ENCODE measurements around the gene TRAPPC4.
"Not testable (repeated sequence)": the region's sequence is repeated elsewhere in the genome, so short reads cannot be mapped to it uniquely, and the experiment has no call there.

TRAPPC4 gene

DNA sequence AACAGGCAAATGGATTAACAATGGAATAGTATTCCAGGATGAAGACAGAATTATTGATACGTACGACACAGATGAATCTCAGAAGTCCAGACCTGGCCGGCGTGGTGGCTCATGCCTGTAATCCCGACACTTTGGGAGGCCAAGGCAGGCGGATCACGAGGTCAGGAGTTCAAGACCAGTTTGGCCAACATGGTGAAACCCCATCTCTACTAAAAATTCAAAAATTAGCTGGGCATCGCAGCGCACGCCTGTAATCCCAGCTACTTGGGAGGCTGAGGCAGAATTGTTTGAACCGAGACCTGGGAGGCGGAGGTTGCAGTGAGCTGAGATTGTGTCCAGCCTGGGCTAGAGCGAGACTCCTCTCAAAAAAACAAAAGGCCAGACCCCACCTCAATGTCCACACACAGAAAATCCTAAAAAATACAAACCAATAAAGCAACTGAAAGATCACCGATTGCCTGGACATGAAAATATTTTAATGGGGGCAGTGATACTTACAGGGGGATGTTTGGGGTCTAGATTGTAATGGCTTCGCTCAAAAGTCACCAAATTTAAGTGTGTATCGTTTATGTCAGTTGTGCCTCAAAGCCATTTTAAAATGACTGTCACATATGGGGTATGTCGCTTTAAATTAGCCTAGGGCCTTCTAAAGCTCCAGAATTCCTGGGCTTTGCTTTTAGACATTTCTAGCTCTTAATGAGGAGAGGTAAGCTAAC, 4.2 kb upstream of the TRAPPC4 start:
- DNase-seq: no peak

DNA sequence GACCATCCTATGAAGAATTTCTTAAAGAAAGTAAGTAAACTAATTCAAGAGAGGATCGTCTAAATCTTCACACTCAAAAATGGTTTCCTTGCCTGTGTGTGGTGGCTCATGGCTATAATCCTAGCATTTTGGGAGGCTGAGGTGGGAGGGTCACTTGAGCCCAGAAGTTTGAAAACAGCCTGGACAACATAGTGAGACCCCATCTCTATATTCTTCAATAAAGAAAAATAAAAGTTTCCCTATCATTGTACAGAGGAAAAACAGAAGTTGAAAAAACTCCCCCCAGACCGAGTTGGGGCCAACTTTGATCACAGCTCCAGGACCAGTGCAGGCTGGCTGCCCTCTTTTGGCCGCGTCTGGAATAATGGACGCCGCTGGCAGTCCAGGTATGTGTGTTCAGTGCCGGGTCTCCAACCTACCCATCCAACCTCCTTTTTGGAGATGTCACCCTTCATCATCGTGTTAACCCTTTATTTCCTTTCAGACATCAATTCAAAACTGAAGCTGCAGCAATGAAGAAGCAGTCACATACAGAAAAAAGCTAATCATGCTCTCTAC, 3.4 kb upstream of the TRAPPC4 start:
- no peak for DNase-seq

DNA sequence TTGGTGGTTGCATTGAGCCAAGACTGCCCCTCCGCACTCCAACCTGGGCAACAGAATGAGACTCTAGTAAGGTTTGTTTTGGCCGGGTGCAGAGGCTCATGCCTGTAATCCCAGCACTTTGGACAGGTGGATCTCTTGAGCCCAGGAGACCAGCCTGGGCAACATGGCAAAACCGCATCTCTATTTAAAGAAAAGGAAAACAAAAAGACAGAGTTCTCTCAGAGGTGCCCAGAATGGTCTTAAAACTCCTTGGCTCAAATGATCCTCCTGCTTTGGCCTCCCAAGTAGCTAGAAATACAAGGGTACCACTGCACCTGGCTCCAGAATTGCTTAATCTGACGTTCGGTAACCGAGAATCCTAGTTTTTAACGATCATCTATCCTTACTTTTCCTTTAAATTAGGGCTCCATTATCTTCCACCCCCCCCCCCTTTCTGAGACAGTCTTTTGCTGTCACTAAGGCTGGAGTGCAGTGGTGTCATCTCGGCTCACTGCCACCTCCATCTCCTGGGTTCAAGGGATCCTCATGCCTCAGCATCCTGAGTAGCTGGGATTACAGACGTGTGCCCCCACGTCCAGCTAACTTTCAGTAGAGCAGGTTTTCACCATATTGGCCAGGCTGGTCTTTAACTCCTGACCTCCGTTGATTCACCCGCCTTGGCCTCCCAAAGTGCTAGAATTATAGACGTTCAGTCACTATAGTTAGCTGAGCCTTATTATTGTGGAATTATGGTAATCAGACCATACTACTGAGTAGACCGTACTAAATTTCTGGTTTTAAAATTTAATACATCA, 2.2 kb upstream of the TRAPPC4 start:
- DNase-seq: no peak

DNA sequence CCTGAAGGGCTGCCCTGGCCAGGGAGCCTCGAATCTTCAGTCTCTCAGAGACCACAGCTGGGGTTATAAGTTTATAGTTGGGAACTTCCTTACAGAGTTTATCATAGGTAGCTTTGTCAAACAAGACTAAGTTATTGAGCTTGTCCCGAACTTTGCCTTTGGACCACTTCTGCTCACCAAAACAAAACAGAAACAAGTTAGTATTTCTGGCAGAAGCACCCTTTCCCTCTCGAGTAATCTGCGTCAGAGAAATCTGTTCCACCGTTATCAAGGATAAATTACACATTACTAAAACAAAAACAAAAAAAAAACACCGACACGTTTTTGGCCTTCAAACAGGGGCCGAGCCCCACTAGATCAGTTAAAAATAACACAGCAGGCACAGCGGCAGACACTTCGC, 1.2 kb upstream of the TRAPPC4 start:
- not testable (repeated sequence) for DNase-seq

DNA sequence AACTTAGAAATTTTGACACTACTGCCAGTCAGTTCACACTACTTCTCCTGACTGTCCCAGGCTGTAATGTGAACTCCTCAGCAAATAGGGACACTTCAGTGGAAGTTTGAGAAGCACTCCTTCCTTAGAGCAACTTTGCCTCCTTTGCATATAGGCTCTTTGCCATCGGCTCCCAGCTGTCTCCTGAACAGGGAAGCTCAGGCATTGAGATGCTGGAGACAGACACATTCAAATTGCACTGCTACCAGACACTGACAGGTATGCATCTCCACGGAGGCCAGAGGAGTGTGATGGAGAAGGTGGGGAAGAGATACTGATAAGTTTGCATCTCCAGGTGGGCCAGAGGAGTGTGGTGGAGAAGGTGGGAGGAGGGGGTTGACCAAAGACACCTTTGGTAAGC, 1.4 kb downstream of the TRAPPC4 start:
- no peak for DNase-seq

DNA sequence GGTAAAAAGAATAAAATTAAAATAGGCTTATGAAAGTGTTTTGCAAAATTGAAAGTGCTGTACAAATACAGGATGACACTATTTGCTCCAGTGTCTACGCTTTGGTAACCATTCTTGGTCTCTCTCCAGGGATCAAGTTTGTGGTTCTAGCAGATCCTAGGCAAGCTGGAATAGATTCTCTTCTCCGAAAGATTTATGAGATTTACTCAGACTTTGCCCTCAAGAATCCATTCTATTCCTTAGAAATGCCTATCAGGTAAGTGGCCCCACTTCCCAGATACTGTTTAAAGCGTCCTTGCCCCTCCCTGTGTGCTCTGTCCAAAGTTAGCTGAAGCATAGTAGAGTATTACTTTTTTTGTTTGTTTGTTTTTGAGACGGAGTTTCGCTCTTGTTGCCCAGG, 3.1 kb downstream of the TRAPPC4 start:
- DNase-seq: no peak

DNA sequence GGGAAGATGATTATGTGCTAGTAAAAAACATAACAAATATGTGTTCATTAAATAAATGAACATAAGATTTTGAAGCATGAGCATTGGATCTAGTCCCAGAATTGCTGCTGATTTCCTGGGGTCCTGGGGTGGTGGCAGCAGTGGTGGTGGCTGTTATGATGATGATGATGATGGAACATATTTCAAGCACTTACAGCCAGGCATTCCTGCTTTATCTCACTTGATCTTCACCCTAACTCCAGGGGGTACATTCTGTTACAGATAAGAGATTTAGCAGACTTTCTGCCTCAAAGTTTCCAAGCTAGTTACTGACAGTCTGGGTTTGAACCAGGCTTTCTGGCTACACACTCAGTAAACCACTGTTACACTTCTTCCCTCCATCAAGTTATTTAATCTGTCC, 5.2 kb downstream of the TRAPPC4 start:
- DNase-seq: no peak

DNA sequence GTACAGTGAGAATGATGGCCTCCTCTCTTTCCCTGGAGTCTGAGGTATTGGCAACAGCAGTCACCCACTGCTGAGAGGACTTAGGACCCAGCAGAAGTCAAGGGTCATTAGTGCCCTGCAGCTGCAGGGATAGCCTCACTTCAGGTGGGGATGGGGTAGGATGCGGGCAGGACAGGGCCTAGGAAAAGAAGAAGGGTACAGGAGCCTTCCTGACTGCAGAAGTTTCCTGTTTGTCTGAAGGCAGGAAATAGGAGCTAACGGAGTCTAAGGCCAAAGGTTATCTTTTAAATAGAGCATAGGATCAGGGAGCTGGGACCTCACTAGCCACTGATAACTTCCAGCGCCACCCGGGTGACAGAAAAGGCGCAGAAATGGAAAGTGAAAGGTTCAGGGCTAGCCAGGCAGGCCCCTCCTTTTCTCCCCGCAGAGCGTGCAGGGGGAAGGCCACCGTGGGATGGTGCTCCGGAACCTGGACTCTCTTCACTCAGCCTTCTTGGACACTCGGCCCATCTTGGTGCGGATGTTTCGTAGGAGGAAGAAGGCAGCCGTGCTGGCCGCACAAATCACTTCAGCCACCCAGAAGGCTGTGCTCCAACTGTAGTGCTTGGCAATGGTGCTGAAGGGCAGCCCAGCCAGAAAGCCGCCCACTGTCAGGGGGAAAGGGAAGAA, 6.0 kb downstream of the TRAPPC4 start:
- no peak for DNase-seq

DNA sequence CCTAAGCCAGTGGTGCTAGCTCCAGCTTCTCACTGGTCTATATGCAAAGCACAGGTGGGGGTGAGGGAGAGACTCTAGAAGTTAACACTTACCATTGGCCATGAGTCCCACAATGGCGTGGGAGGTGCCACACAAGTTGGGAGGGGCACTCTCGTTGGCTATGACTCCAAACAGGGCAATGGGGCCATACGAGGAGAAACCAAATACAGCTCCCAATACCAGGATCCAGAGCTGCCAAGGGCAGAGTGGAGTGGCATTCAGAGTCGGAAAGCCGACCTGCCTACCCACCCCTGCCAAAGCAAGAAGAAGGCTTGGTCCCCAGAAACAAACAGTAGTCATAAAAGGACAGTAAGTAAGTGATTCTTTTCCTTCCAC, 6.5 kb downstream of the TRAPPC4 start:
- DNase-seq: no peak

DNA sequence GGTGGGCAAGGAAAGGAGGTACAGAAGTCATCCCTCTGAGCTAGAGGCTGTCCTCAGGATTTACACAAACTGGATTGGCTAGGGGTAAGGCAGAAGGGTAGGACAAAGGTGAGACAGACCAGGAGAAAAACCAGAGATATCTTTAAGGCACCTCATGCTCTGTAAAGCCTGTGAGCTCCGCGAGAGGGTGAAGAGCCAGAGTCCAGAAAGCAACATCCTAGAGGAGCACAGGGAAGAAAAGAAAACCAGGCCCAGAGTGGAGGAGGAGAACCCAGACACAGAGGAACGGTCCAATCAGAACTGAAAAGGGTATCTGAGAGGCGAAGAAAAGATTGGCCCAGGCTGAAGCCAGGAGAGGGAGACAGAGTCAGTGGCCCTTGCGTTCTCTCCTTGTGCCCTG, 7.0 kb downstream of the TRAPPC4 start:
- no peak for DNase-seq

DNA sequence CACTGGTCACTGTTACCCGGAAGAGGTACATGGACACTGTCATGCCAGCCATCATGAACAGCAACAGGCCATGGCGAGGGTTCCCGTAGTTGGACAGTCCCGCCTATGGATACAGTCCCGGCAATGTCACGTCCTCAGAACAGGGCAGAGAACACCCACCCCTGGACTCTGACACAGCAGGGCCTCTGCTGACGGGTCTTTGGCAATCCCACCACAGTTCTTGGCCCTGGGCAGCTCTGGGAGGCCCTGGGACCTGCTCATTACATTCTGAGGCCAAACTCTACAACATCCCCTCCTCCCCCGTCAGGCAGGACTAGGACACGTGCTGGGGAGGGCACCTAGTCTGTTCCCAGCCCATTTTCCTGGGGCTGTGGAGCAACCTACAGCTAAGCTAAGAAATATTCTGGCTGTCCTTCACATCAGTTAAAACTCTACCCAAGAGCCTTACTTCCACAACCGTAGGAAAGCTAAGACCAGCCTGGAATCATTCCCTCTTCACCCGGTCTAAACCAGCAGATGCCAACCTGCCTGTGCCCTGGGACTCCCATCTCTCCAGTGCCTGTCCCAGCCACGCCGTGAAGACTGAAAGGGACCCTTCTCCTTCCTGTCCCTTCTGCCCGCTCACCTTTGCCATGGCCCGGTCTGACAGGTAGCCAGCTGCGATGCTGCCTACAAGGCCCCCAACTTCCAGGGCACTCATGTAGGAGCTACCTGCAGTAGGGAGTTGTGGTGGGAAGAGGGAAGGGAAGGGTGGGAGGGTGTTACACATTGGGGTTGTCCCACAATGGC, 7.6 kb downstream of the TRAPPC4 start:
- DNase-seq: no peak

DNA sequence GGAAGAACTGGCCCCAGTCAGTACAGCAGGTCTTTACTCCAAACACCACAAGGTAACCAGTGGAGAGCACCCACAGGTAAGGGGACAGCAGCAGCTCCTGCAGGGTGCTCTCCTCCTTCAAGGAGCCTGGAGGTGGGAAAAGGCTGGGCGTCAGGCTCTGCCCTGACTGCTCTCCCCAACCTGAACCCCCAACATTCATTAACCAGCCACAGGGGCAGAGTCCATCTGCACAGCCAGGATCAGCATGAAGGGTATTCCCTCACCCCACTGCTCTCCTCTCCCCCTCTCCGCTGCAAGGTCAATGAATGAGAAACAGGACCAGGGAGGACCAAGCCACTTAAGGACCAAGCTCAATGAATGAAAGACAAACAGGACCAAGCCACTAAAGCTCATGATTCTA, 8.4 kb downstream of the TRAPPC4 start:
- DNase-seq: no peak

DNA sequence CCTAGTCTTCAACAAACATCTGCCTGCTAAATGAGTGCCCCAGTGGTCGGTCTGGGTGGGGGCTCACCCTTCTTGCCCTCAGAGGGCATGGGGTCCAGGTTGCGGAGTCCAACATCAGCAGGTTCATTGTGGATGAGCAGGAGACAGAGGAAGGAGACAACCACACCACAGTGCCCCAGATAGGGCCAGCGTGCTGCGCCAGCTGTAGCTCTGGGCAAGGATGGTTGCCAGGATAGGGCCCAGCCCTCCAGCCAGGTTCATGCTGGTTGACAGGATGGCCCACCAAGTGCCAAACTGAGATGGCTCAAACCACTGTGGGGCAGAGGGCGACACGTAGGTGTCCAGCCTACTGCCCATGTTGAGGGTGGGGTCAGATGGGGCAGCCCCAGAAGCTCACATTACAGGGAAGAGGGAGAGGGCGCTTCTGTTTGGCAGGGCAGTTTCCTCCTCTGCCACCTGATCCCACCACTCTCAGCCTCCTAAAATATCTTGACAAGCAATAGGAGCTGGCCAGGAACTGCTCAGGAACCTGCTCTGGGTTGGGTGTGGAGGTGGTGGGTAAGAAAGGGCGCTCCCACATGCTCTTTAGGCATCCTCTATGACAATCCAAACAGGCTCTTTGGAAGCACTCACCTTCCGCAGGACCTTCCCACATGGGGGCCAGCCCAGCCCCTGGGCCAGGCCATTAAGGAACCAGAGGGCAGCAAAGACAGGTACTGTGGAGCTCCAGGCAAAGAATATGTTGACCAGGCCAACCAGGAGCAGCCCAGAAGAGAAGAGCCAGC, 9.2 kb downstream of the TRAPPC4 start:
- DNase-seq: no peak

DNA sequence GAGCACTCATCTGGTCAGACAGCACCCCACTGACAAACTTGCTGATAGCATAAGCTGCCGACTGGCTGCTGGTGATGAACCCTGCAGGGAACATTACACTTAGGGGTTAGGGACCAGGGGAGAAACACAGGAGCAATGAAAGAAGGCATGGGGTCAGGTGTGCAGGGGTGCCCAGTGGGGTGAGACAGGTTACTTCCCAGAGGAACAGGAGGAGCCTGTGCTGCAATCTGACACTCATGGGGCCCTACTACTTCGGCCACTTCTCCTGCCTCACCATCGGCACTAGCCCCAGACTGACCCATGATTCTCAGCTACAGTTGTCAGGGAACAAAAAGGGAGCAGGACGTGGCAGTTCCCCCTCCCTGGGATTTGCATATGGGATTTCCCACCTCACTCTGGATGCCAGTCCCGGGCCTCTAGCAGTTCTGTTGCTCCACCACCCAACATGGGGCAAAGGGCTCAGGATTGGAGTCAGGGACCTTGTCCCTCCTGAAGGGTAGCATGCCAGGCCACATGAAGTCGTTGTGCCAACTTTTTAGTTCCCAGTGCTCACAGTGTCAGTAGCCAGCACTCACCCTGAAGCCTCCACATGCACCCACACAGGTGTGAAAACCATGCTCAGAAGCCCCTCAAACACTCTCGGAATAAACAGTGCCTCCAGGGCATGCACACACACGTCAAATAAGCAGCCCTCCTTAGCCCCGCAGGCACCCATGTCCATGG, 9.9 kb downstream of the TRAPPC4 start:
- no peak for DNase-seq

DNA sequence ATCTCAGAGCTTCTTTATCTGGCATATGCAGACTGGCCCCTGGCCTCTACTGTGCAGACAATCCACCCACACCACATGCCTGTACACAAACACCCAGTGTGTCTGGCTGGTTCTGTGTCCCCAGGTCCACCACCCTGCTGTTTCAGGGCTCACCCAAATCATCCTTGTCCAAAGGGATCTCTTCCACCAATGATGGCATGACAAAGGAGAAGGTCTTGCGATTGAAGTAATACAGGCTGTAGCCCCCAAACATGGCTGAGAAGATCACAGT, 10.4 kb downstream of the TRAPPC4 start:
- no peak for DNase-seq

DNA sequence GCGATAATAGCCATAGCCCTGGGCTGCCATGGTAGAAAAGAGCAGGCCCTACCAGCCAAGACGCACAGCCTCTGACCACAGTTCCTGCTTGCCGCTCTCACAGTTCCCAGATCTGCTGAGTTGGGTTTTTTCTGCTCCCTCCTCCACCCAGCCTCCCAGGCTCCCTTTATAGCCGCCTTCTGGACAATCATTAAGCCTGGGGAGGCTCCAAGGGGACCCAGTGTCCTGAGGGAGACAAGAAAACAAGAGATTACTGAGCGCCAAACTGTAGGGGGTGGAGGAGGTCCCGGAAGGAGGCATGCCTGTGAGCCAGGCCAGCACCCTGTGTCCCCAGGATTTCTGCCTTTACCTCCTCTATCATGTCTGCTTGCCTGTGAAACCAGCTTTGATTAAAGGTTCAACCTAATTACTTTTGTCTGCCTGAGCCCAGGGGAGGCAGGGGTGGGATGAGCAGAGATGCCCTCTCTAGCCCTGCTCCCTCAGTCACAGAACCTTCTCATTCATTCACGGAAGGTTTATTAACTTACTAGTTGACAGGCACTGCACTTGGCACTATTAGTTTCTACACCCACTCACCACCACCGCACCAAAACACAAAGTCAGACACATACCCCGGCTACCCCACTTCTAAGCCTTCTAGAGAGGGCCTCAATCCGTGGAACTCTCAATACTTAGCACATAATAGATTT, 10.9 kb downstream of the TRAPPC4 start:
- no peak for DNase-seq

DNA sequence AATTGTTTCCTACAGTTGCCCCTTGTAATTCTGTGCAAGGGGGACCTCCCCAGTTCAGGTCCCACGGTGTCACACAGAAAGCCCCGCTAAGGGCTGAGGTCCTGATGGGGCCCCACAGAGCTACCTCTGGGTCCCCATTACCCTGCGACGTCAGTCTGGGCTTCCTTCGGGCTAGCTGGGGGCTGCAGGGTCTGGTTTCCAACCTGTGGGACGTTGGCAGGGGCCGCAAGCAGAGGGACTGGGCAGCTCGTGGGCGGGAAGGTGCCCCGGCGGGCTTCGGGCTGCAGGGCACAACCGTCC, 11.4 kb downstream of the TRAPPC4 start:
- DNase-seq: no peak

DNA sequence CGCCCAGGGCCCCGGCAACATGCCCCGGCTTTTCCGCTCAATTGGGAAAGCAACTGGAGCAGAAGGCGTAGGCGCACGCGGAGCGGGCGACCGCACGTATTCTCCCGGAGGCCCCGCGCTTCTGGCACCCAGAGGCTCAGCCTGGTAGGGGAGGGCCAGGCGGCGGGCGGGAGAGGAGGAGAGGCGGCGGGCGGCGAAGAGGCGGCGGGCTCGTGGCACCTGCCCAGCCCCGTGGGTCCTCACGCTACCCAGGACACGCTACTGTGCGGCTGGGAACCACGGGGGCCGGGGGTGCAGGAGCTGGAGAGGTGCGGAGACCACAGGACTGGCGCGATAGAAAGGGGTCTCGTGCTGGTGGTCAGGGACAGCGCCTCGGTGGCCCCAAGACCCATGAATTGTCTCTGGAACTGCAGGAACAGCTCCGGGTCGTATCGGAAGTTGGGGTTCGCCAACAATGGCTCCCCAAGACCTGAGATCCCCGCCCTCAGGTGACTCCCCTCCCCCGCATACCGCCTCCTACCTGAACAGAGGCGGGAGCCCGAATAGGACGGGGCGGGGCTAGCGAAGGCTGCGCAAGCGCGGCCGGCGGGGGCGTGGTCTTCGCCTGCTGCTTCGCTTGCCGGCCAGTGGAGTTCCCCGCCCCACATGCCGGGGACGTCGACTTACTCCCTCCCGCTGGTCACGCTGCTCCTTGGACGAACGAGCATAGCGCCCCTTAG, 11.9 kb downstream of the TRAPPC4 start, which contains the start of gene SLC37A4:
TSS of gene SLC37A4 (minus strand) at position 549 of the 719 bp plus-strand sequence.
- peak; percentile 99 for DNase-seq

DNA sequence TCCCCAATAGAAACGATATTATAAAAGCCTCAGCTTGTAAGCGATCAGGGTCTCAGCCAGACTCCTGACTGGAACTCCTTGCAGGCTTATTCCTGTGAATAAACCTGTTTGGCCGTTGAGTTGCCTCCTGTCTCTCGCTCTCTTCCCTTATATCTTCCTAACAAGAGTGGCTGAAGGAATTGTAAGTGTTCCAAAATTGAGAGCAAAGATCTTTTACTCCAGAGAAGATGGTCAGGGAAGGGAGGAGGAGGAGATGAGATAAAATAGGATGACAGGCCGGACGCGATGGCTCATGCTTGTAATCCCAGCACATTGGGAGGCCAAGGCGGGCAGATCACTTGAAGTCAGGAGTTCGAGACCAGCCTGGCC, 13.3 kb downstream of the TRAPPC4 start:
- DNase-seq: no peak

DNA sequence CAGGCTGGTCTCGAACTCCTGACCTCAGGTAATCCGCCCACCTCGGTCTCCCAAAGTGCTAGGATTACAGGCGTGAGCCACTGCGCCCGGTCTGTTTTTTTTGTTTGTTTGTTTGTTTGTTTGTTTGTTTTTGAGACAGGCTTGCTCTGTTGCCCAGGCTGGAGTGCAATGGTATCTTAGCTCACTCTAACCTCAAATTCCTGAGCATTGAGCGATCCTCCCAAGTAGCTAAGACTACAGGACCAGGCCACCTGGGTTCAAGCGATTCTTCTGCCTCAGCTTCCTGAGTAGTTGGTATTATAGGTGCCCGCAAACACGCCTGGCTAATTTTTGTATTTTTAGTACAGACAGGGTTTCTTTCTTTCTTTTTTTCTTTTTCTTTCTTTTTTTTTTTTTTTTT, 14.9 kb downstream of the TRAPPC4 start:
- DNase-seq: not testable (repeated sequence)

DNA sequence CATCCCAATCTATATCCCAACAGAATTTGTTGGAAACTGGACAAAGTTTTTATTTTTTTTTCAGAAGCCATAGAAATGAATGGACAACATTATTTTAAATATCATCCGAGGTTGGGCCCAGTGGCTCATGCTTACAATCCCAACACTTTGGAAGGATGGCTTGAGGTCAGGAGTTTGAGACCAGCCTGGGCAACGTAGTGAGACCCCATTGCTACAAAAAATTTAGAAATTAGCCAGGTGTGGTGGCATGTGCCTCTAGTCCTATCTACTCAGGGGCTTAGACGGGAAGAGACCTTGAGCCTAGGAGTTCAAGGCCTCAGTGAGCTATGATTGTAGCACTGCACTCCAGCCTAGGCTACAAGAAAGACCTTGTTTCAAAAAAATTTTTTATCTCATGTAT, 16.2 kb downstream of the TRAPPC4 start:
- DNase-seq: no peak

Measured in NCI-H345 (cell line).